Neuronal stem cell (in vitro differentiated cells): ENCODE data around the gene PKD1.

Experiments
- DNase-seq: peaks from one replicate; pipeline ENCODE4 v3.0.0-alpha.2; 2013; ENCODE audit warnings: low spot score
- H2AFZ ChIP-seq: one replicate; pipeline ENCODE4 v1.6.1; 2013; ENCODE audit warnings: mild to moderate bottlenecking, low read length, inconsistent platforms
- H2AK5ac ChIP-seq: 2 replicates; pipeline ENCODE4 v1.6.1; 2013; ENCODE audit warnings: low read depth, mild to moderate bottlenecking, inconsistent platforms, low read length, moderate library complexity, mixed read lengths
- H2BK120ac ChIP-seq: 2 replicates; pipeline ENCODE4 v1.6.1; 2013; ENCODE audit warnings: low read depth, mild to moderate bottlenecking, inconsistent platforms, low read length, moderate library complexity, mixed read lengths
- H2BK12ac ChIP-seq: one replicate; pipeline ENCODE4 v1.6.1; 2013; ENCODE audit warnings: low read length, inconsistent platforms
- H2BK15ac ChIP-seq: 2 replicates; pipeline ENCODE4 v1.6.1; 2013; ENCODE audit warnings: mild to moderate bottlenecking, low read length, inconsistent platforms, mixed read lengths
- H2BK5ac ChIP-seq: one replicate; pipeline ENCODE4 v1.6.1; 2013; ENCODE audit warnings: inconsistent platforms, mild to moderate bottlenecking, low read length, moderate library complexity
- H3K14ac ChIP-seq: one replicate; pipeline ENCODE4 v1.6.1; 2013; ENCODE audit warnings: low read length, inconsistent platforms
- H3K18ac ChIP-seq: 2 replicates; pipeline ENCODE4 v1.6.1; 2013; ENCODE audit warnings: low read length, inconsistent platforms
- H3K23ac ChIP-seq: 2 replicates; pipeline ENCODE4 v1.6.1; 2013; ENCODE audit warnings: low read depth, mild to moderate bottlenecking, mixed read lengths, low read length, inconsistent platforms; ENCODE audit not compliant: poor library complexity
- H3K27ac ChIP-seq: replicated peaks from 3 replicates; pipeline ENCODE4 v1.5.1; 2013; ENCODE audit warnings: low read length, inconsistent platforms
- H3K27me3 ChIP-seq, 3 experiments: 2 replicates each; pipeline ENCODE4 v1.6.1; 2013; ENCODE audit warnings: low read length in 3 of 3, mild to moderate bottlenecking in 2 of 3, inconsistent platforms in 1 of 3, low read depth in 1 of 3, mixed read lengths in 1 of 3, moderate library complexity in 1 of 3; ENCODE audit not compliant: control insufficient read depth in 3 of 3, insufficient read depth in 3 of 3
- H3K36me3 ChIP-seq, 2 donors: replicated peaks in 1 of 2; 2 replicates each; pipeline ENCODE4 v1.6.1; 2013; ENCODE audit warnings: low read length in 2 of 2; ENCODE audit not compliant: control insufficient read depth in 2 of 2, insufficient read depth in 2 of 2
- H3K4ac ChIP-seq: 2 replicates; pipeline ENCODE4 v1.6.1; 2013; ENCODE audit warnings: inconsistent platforms, mild to moderate bottlenecking, low read length, moderate library complexity
- H3K4me1 ChIP-seq, 2 donors: 1 replicate in 1 of 2; 2 replicates in 1 of 2; pipeline ENCODE4 v1.6.1; 2013; ENCODE audit warnings: low read length in 2 of 2, low read depth in 1 of 2; ENCODE audit not compliant: control insufficient read depth in 2 of 2, insufficient read depth in 1 of 2
- H3K4me2 ChIP-seq: one replicate; pipeline ENCODE4 v1.6.1; 2013; ENCODE audit warnings: mild to moderate bottlenecking, low read length, inconsistent platforms; ENCODE audit not compliant: insufficient read depth, poor library complexity, severe bottlenecking
- H3K4me3 ChIP-seq, 2 donors: 2 replicates each; pipeline ENCODE4 v1.5.1; 2013; ENCODE audit warnings: low read length in 2 of 2, mild to moderate bottlenecking in 2 of 2, inconsistent platforms in 1 of 2, moderate library complexity in 1 of 2
- H3K79me1 ChIP-seq: one replicate; pipeline ENCODE4 v1.6.1; 2013; ENCODE audit warnings: low read depth, mild to moderate bottlenecking, inconsistent platforms, low read length, moderate library complexity
- H3K9ac ChIP-seq: one replicate; pipeline ENCODE4 v1.6.1; 2013; ENCODE audit warnings: mild to moderate bottlenecking, low read depth, low read length, inconsistent platforms; ENCODE audit not compliant: poor library complexity
- H3K9me3 ChIP-seq, 2 donors: replicated peaks in 1 of 2; 2 replicates each; pipeline versions ENCODE3 to v1.6.1; 2013; ENCODE audit warnings: low read length in 2 of 2, mild to moderate bottlenecking in 2 of 2, inconsistent platforms in 1 of 2, low read depth in 1 of 2, mixed read lengths in 1 of 2, moderate library complexity in 1 of 2; ENCODE audit not compliant: control insufficient read depth in 2 of 2, insufficient read depth in 1 of 2
- H4K8ac ChIP-seq: one replicate; pipeline ENCODE4 v1.6.1; 2013; ENCODE audit warnings: low read depth, mild to moderate bottlenecking, inconsistent platforms, low read length, moderate library complexity
- H4K91ac ChIP-seq: one replicate; pipeline ENCODE4 v1.6.1; 2013; ENCODE audit warnings: low read length, low read depth, mild to moderate bottlenecking, inconsistent platforms; ENCODE audit not compliant: poor library complexity
- WGBS, 2 donors: extraction: QIAGEN DNeasy Blood & Tissue Kit; methylation state at CpG; one replicate each; pipeline ENCODE4 v1.1.7; 2013; ENCODE audit warnings: missing lambda C conversion rate in 2 of 2, mixed read lengths in 1 of 2; ENCODE audit not compliant: insufficient read length in 2 of 2, insufficient replicate concordance in 1 of 2; ENCODE audit errors: extremely low coverage in 2 of 2; 5-methylcytosine and 5-hydroxymethylcytosine counted together

Gene PKD1

GRCh38 chr16:2170080-2170479, 34.4 kb upstream of the PKD1 start:
- Histone ChIP-seq H3K4me1 (no peaks in the 10 kb centered on the region), H3K18ac (no peak overlapping the region)
- DNase-seq: no peak

GRCh38 chr16:2167068-2167638, 31.5 kb upstream of the PKD1 start:
- Histone ChIP-seq H3K18ac (no peak overlapping the region), H2BK15ac (no peak overlapping the region), H2BK12ac (peak overlapping the region; percentile 22), H4K91ac (no peak overlapping the region), H2BK120ac (no peak overlapping the region), H4K8ac (no peak overlapping the region), H2AK5ac (no peak overlapping the region), H3K27me3 (no peaks in the 10 kb centered on the region), H3K4ac (no peak overlapping the region), H3K27ac (no peak overlapping the region), H2BK5ac (no peak overlapping the region), H3K4me3 (no peak overlapping the region), H3K9me3 (no peaks in the 10 kb centered on the region), H3K9ac (no peak overlapping the region), H3K4me2 (peak overlapping the region; percentile 11), H3K14ac (no peak overlapping the region), H3K79me1 (peaks cover 25% of the 10 kb centered on the region), H2AFZ (no peak overlapping the region), H3K36me3 (peaks cover 16 to 62% of the 10 kb centered on the region in 2 donors), H3K23ac (peak overlapping the region; percentile 20), H3K4me1 (no peaks in the 10 kb centered on the region)
- DNase-seq: no peak
- WGBS, 2 donors: no CpG with 5 or more reads among the region's 18 CpGs

More at GRCh38 chr16:2170080-2170479, 34.4 kb upstream of the PKD1 start:
- Histone ChIP-seq H4K8ac (no peak overlapping the region), H3K23ac (peak overlapping the region; percentile 31), H3K4me3 (no peak overlapping the region), H4K91ac (no peak overlapping the region), H3K79me1 (peaks cover 13% of the 10 kb centered on the region), H3K27me3 (no peaks in the 10 kb centered on the region), H2BK12ac (no peak overlapping the region), H3K4ac (no peak overlapping the region), H2BK15ac (no peak overlapping the region), H3K36me3 (peaks cover 30 to 86% of the 10 kb centered on the region in 2 donors), H2AK5ac (no peak overlapping the region), H2AFZ (no peak overlapping the region), H3K9me3 (no peaks in the 10 kb centered on the region), H3K4me2 (no peak overlapping the region), H3K27ac (no peak overlapping the region), H2BK120ac (no peak overlapping the region), H3K14ac (no peak overlapping the region), H3K9ac (no peak overlapping the region), H2BK5ac (peak overlapping the region; percentile 93)
- no CpG with 5 or more reads among the region's 18 CpGs for WGBS, 2 donors

GRCh38 chr16:2166263-2167067, 30.8 kb upstream of the PKD1 start:
- no peak overlapping the region for H3K4me2 ChIP-seq
- no peaks in the 10 kb centered on the region for H3K27me3 ChIP-seq
- no peak overlapping the region for H4K91ac ChIP-seq
- no peak overlapping the region for H3K9ac ChIP-seq
- peaks cover 15 to 55% of the 10 kb centered on the region in 2 donors for H3K36me3 ChIP-seq
- no peak overlapping the region for H4K8ac ChIP-seq
- DNase-seq: no peak
- no peak overlapping the region for H2AK5ac ChIP-seq
- H3K9me3 ChIP-seq: no peaks in the 10 kb centered on the region
- H3K14ac ChIP-seq: no peak overlapping the region
- no peaks in the 10 kb centered on the region for H3K4me1 ChIP-seq
- H3K18ac ChIP-seq: no peak overlapping the region
- no peak overlapping the region for H2BK5ac ChIP-seq
- no peak overlapping the region for H3K27ac ChIP-seq
- H2BK15ac ChIP-seq: no peak overlapping the region
- H2BK120ac ChIP-seq: no peak overlapping the region
- no CpG with 5 or more reads among the region's 17 CpGs for WGBS, 2 donors
- peaks cover 24% of the 10 kb centered on the region for H3K79me1 ChIP-seq
- H2AFZ ChIP-seq: no peak overlapping the region
- no peak overlapping the region for H3K4ac ChIP-seq
- no peak overlapping the region for H2BK12ac ChIP-seq
- no peak overlapping the region for H3K4me3 ChIP-seq
- H3K23ac ChIP-seq: no peak overlapping the region

DNA sequence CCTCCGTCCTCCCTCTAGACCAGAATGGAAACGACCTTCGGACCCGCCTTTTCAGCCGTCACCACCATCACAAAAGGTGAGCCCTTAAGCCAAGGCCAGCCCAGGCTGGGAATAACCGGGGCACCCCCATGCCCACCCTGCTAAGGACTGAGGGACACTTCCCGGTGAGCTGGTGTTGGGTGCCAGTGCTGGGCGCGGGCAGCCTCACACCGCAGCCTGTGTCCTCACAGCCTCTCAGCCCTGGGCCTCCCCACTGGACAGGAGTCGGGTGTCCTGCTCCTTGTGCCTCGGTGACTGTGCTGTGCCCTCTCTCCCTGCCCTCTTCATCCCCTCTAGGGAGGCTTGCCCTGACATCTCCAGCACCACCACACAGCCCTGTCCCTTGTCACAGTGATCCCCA, 30.2 kb upstream of the PKD1 start:
- H3K18ac ChIP-seq: no peak overlapping the region
- H2BK15ac ChIP-seq: no peak overlapping the region
- H3K27me3 ChIP-seq: no peaks in the 10 kb centered on the region
- H3K4me3 ChIP-seq: no peak overlapping the region
- WGBS, 2 donors: no CpG with 5 or more reads among the region's 12 CpGs
- H4K8ac ChIP-seq: no peak overlapping the region
- peaks cover under 1 to 1% of the 10 kb centered on the region in 2 donors for H3K4me1 ChIP-seq
- H3K9ac ChIP-seq: no peak overlapping the region
- H3K14ac ChIP-seq: no peak overlapping the region
- H2BK5ac ChIP-seq: no peak overlapping the region
- no peak overlapping the region for H3K4me2 ChIP-seq
- H3K9me3 ChIP-seq: no peaks in the 10 kb centered on the region
- H2AFZ ChIP-seq: no peak overlapping the region
- no peak overlapping the region for H3K27ac ChIP-seq
- H3K79me1 ChIP-seq: peaks cover 25% of the 10 kb centered on the region
- H3K36me3 ChIP-seq: peaks cover 13 to 51% of the 10 kb centered on the region in 2 donors
- no peak overlapping the region for H2BK120ac ChIP-seq
- H2BK12ac ChIP-seq: peak overlapping the region; percentile 90
- H3K23ac ChIP-seq: peak overlapping the region; percentile 73
- DNase-seq: no peak
- no peak overlapping the region for H3K4ac ChIP-seq
- H2AK5ac ChIP-seq: no peak overlapping the region
- no peak overlapping the region for H4K91ac ChIP-seq
